Inflammatory macrophage treated with lipopolysaccharide for 1 hour (primary cell): Measurements from ENCODE around the gene HOXD8.

ENCODE experiments used
- DNase-seq, 2 donors: peaks; one replicate each; pipeline ENCODE4 v3.0.0-alpha.2; 2020 to 2022

The HOXD8 gene

DNA sequence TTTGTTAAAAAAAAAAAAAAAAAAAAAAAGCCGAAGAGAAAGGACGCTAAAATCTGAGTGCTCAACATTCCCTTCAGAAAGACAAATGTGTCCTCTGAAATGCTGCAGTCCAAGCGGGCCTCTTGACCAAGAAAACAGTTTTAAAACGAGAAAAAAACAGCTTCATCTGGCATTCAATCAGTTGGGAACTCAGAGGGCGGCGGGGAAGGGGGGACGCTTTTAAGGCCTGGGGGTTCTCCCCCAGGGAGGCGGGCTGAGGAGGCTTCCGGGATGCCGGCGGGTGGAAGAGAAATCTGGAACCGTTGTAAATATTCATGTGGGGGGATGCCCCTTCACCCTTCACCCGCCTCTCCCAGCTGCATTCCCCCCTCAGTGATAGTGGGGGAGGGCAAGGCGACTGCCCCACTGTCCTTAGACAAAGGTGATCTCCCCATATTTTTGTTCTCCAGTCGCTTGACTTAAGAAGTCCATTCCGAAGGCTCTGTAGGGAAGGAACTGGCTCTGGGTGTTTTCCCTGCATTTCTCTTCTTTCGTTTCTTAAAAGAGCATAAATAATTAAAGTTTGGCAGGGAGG lies 25.7 kb upstream of the HOXD8 start:
- no peak for DNase-seq

DNA sequence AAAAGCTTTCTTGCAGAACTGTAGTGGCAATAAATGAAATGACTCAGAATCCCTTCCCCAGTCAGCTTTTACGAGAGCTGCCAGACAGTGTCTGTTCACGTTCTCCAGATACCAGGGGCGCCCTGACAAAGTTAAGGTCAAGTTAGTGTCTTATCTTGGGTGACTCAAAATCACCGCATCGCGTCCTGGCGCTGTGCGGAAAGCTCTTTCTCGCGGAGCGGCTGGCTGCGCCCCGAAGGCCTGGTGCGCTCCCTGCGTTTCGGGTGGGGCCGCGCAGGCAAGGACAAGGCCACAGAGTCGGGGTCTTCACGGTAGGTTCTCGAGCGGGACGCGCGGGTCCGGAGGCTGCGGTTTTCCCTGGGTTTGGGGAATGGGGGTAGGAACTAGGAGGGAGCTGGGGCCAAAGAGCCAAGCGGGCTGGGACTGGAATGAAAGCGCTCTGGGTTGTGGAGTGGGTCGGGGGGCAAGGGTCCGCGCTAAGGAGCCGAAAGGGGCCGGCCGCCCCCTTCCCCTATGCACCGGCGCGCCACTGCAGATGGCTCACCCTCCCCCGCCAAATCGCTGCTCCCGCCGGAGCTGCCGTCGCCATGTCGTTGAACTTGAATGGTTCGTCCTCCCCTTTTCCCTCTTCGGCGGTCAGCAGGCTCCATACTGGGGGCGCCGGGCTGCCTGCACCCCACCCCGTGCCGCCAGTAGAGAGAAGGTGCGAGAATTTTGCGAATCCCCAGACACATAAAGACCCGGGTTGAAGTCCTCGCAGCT lies 25.0 kb upstream of the HOXD8 start:
- DNase-seq: no peak

DNA sequence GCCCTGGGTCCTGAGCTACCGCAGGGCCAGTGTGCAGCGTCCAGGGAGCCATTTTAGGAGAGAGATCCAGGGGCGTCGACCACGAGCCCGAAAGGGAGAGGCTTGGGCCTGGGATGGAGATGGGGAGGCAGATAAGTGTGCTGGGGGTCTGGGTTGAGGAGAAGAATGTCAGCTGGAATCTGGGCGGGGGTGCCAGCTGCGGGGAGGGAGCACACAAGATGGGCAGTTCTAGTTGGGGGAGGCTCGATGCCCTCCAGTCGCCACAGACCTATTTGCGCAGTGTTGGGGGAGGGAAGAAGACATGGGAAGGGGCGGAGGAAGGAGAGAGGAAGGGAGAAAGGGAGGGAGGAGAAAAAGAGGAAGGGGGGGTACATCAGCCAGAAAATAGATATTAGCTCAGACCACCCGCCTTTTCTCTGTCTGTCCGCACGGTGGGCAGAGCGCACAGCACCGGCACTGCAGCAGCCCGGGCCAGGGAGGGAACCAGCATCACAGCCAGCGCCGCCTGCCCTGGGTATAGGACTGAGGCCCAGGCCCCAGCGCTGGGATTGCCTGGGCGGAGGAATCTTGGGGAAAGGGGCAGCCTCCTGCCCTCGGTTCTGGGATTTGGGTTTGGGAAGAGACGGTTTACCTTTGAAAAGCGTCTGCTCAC lies 24.3 kb upstream of the HOXD8 start:
- DNase-seq: no peak

DNA sequence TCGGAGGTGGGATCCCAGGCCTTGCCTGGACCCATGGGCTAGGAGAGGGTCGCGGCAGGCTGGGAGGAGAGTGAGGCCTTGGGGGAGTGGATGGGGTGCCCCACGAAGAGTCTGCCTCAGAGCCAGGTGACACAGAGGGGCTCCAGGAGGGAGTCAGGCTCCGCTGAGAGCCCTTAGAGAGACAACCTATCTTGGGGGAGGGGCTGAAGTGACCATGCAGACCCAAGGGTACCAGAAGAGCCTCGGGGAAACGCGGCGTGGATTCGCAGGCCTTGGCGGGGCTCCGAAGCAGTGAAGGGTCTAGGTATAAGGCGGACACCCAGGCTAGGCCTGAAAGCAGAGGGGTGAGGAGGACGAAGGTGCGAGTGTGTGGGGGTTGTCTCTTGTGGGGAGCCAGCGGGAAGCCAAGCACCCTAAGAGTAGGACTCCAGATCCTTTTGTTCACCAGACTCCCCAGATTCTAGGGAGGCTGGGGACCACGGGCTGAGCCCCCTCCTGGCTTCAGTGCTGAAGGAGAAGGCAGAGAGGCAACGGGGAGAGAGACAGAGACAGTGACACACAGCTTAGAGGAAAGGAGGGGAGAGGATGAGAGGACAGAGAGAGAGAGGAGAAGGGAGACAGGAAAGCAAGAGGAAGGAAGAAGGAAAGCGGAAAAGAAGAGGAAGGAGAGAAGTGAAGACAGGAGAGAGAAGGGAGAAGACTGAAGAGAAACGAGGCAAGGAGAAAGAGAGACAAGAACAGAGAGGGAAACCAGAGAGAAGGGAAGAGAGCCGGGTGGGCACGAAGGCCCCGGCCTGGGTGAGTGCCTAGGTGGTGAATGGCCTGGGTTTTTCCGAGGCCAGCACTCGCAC lies 23.6 kb upstream of the HOXD8 start:
- DNase-seq: no peak

DNA sequence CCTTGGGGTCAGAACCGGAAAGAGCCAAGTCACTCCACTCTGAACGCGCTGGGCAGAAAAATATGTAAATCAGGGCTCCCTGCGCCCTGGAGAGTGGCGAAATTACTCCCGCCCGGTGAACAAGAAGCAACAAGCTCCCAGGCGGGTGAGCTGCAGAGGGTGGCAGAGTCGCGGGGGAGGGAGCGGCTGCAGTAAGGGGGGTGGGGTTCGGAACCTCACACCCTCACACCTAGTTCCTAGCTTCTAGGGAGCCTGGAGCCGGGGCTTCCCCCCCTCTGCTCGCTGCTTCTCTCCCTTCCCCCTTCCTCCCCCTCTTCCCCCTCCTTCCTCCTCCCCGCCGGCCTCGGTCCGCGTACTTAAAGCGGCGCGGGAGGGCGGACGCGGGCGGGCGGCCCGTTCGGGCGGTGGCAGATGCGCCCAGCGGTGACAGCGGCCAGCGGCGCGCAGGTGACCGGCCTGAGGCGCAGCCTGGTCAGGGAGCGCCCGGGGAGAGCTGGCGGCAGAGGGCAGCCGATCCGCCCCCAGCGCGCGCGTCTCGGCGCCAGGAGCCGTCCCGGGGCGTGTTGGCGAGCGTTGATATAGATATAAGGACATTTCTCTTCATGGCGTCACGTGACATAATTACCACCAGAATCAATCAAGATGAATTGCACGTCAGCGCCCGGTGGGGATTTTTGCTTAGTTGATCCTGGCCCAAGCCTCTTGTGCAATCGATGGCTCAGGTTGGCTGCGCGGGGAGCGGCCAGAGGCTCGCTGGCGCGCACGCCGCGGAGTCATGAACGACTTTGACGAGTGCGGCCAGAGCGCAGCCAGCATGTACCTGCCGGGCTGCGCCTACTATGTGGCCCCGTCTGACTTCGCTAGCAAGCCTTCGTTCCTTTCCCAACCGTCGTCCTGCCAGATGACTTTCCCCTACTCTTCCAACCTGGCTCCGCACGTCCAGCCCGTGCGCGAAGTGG lies 22.6 kb upstream of the HOXD8 start, which contains the start of gene HOXD11:
TSS of gene HOXD11 (plus strand) at position 700 of the 959 bp plus-strand sequence. CDS start at position 776, 76 bp downstream.
- no peak for DNase-seq

GRCh38 chr2:176107731-176108181 lies 21.7 kb upstream of the HOXD8 start:
- DNase-seq: no peak

DNA sequence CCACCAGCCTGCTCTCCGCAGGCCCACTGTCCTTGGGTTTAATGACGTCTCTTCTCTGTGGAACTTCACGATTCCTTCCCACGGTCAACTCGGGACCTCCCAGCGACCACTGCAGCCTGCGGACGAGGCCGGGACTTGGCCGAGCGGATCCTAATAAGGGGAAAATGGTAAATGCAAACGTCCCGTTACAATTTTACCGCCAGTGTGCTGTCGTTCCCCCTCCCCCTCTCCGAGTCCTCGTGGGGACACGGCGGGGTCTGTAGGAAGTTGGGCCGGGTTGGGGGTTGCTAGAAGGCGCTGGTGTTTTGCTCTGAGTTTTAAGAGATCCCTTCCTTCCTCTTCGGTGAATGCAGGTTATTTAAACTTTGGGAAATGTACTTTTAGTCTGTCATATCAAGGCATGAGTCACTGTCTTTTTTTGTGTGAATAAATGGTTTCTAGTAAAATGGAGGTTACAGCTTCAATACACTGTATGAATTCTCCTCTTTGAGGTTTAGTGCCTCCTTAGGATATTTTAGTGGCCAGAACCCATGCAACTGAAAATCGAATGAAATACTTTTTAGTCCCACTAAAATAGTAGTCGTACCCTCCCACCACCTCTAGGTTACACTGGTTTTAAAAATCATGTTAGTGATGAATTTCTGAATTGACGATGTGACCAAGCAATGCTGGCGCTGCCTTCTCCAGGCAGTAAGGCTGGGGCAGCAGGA lies 20.2 kb upstream of the HOXD8 start:
- no peak for DNase-seq

- DNase-seq: no peak
Observed at GRCh38 chr2:176109946-176110345, 19.6 kb upstream of the HOXD8 start.

GRCh38 chr2:176110415-176111308 lies 18.8 kb upstream of the HOXD8 start:
- DNase-seq: no peak

DNA sequence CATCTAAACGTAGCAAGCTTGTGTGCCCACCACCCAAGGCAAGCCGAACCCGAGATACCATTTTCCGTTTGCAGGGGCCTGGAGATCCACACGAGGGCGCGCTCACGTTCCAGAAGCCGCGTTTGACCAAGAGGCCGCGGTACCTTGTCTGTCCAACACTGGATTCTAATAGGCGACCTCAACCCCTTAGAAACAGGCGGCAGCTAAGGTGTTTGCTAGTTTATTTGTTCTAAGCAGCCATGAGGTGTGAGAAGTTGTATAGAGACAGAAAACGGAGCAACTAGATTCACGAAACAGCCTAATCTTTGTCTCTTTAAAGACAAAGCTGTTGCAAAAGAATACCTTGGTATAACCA lies 18.2 kb upstream of the HOXD8 start:
- peak in 1 of 2 donors; percentile 22 for DNase-seq

- DNase-seq: no peak
Observed at GRCh38 chr2:176111846-176112374, 17.6 kb upstream of the HOXD8 start.

GRCh38 chr2:176112375-176113302 lies 16.9 kb upstream of the HOXD8 start:
- no peak for DNase-seq

DNA sequence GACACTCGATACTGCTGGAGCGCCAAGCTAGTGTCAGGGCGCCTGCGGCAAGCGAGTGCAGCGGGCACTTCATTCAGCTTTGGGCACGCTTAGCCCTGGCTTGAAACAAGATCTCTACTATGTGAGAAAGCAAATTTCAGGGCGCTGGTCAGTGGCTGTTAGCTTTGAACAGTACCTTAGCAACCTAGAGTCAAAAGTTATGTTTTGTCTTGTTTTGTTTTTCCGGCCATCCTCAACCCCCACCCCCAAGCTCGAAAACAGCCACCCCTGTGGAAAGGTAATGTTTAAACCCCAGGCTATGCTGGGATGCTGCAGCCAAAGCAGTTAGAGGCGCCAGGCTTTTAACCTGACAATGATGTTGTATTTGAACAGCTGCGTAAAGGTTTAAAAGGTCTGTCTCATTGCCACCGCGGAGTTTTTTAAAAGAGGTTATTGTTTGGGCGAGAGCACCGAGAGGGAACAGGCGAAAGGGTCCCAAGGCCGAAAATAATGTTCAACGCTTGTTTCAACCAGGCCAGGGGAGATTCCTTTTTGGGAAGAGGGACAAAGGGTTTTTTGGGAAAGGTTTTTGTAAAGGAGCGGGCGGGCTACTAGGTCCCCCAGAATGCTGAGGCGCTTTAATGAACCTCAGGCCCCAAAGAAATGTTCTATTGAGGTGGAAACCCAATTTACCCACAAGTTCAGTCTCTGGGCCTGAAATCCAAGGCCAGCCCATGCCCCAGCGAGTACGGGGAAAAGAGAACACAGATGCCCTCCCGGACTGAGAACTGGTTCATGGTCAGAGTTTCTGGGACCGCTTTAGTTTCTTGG lies 15.2 kb upstream of the HOXD8 start:
- DNase-seq: no peak

- no peak for DNase-seq
Observed at GRCh38 chr2:176114930-176115625, 14.4 kb upstream of the HOXD8 start.

GRCh38 chr2:176115883-176116813 lies 13.4 kb upstream of the HOXD8 start, which contains the start of gene HOXD10:
Gene HOXD10 (plus strand): TSS chr2:176116778. CDS start chr2:176116834, 56 bp downstream.
- DNase-seq: no peak
